NCI-H2029 (cell line): ENCODE data around the gene NEDD4L.

Source experiments
- DNase-seq: peaks from one replicate; lab custom pipeline; 2025; lab: John Stamatoyannopoulos, UW

NEDD4L gene

DNA sequence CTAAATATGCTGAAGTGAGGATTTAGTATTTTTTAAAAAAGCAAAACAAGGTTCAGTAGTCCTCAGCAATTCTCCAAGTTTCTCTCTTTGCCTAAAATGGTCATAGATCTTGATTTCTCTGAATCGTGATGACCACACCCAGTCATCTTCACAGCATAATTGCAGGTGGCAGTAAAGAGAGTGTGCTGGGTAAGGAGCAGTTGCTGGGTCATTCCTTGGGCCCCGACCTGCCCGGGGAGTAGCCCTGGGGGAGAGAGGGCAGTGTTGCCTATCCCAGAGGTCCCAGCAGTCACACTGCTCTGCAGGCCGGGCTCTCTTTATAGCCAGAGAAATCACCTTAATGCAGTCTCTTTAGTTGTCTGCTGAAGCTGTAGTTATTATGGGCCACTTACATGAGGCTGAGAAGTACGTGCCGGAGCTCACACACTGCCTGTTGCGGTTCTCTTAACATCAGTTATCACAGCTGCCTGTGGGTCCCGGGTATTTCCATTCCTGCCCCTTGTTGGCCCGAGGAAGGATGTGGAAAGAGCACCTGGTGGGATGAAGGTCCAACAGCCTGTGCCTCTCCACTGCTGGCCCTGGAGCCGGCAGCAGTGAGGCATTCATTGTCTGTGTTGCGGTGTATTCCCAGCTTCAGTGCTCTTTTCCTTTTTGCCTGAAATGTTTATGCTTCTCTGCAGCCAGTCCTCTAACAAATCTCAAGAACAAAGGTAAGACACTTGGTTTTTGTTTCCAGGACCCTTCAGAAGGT is 354.8 kb downstream of the NEDD4L start:
- DNase-seq, result no peak

DNA sequence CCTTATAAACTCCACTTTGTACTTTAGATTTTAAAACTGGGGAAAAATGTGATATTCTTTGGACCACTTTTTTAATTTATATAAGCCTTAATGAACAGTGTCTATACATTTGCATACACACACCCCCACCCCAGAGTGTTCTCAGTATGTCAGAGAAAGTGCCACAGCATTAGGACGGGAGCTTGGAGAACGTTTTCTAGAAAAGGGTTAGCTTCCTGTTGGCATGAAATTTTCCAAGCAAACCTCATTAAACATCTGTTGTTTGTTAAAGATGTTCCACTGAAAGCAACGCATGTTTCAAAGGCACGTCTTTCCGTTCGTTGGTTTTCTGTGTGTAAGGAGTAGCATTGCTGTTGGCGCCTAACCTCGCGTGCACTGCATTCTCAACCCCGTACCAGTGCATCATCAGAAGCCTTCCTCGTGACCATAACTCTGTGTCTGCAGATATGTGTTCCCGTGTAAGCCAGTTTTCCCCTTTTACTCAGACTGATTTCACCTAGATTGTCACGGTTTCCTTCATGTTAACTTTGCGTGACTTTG is 356.4 kb downstream of the NEDD4L start:
- no peak for DNase-seq

DNA sequence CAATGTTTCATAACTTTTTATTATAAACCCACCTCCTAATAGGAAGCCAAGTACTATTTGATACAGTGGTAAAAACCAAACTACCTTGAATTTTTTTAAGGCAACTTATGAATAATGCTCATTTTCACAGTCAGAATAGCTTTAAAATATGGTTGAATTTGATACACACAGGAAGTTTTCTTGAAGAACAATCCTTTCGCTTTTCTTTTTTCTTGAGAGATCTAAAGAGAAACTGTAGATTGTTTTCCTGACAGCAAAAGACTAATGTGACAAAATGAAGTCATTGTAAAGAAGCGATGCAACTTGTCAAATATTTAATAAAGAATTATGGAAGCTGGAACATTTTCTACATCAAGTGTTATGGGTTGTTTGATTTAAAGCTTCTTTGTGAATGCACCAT is 357.2 kb downstream of the NEDD4L start:
- no peak for DNase-seq

DNA sequence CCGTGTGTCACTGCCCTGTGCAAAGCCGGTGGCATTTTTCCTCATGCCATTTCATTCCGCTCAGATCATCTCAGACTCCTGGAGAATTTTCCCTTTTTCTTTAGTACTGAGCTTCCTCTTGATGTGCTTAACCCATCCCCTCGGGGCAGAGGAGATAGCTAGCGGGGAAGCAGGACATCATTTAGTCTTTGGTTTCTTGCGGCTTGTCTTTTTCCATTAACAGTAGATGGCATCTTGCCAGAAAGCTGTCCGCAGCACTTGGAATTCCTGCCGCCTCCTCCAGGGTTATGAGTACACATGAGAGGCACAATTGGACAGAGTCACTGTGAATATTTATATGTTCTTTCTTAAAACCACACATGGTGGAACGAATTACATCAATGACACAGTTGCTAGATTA is 358.2 kb downstream of the NEDD4L start:
- DNase-seq, result peak; percentile 20

DNA sequence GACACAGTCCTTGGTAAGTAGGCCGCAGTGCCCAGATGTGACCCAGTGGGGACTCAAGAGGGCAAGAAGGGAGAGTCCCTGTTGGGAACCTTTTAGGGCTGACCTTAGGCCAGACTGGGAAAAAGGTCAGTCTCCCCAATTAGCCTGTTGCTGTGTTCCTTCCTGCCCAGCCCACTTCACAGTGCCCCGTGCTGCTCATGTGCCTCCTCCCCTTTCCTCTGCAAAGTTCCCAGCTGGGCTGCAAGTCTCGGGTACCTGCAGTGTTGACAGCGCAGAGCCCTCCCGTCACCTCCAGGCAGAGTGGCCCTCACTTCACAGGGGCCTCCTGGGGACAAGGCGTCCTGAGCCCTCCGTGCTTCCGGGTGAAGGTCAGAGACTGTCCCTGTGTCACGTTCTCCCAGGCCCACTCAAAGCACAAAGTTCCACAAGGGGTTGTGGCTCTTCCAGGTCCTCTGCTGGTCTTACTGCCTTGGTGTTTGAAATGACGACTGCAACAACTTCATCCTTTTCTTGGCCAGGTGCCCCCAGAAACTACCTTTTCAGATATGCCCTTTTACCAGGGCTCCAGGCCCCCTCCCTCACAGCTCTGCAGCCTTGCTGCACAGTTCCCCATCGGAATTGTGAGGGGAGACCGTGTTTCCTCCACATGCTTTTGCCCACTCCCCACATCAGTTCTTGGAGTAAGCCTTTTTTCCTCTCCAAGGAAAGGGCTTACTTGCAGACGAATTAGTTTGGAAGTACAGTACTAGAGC is 359.1 kb downstream of the NEDD4L start:
- DNase-seq, result no peak

DNA sequence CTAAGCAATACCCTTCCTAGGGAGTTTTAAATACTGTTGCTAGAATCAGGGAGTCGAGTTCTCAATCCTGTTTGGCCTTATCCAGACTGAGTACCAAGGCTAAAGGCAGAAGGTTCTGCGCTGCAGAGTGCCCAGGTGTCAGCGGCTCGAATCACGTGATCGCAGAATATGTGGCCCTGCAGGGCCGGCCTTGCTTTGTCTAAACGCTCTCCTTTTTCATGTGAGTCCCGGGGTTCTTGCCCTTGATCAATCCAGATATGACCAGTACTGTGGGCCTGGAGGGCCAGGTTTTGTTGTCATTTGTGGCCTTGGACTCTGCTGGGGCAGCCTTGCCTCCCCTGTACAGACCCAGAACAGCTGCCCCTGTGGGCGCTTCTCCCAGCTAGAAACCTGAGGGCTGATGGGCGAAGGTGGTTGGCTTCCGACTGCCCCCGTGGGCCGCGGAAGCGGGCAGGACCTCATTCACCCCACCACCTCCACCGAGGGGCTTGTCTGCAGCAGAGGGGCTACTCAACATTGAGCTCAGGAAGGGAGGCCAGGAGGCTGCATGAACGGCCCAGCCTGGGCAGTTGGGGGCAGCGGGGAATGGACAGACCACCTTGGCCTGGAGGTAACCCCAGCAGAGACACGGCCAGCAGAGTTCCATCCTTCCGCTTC is 359.9 kb downstream of the NEDD4L start:
- no peak for DNase-seq

DNA sequence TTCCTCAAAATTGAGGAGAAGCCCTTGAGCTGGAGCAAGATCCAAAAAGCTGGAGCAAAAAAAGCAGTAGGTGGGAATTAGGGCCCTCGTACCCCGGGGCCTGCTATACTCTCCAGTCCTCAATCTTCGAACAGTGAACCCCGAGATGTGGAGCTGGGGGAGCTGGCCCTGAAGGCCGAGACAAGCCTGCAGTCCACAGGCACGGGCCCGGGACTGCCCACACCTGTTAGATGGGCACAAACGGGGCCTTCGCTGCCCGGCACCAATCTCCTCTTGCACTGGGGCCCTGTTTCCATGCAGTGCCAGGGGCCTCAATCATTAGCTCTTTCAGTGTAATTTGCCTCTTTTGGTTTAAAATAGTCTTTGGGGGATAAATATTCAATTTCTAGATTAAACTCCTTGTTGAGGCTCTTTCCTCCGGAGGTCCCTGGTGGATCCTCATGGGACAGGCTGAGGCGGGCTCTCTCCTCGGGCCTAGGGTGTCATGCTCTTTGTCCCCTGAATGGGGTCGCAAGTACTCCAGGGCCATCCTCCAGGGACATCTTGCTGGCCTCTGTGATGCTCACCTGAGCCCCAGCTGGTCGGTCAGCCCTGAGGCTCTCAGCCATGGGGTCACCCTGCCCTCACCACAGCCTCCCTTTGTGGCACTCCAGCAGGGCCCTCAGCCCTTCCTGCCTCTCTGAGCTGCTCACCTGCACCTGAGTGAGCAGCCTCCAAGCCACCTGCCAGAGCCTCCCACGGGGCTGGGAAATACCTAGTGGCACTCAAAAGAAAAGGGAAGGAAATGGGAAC is 361.3 kb downstream of the NEDD4L start:
- DNase-seq, result no peak

DNA sequence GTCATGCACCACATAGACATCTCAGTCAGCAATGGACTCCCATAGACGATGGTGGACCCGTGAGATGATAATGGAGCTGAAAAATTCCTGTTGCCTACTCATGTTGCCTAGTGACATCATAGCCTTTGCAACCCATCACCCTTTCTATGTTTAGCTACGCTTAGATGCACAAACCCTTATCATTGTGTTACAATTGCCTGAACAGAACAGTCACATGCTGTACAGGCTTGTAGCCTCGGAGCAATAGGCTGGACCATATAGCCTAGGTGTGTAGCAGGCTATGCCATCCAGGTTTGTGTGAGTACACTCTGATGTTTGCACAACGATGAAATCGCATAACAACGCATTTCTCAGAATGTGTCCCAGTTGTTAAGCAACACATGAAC is 363.2 kb downstream of the NEDD4L start:
- DNase-seq, result no peak

DNA sequence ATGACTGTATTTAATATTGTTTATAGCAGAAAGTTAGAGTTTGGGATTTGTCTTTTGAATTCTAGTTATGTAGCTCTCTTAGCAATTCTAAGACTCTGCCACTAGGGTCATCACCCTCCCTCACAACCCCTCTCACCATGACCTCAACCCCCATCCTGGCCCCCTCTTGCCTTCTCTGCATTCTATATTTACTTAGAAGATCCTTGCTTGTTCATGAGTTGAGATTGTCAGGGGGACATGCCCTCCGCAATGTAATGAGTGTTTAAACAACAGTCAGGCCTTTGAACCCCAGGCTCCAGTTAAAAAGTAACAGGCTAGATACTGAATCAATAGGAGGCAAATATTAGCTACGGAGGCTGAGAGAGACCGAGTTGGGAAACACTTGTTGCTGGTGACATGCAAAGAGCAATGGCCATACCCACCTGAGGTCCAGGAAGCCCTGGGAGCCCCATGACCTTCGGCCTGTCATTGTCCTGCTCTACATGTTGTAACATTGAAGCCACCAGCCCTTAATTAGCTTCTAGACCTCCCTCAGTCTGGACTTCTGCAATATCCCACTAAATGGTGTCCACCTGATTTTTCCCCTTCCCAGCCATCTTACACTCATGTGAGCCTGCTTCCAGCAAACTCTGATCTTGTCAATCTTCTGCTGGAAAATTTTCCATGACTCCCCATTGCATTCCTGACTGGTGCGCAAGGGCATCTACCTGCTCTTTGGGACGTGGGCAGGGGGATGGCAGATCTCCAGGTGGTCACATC is 363.8 kb downstream of the NEDD4L start:
- DNase-seq, result no peak

DNA sequence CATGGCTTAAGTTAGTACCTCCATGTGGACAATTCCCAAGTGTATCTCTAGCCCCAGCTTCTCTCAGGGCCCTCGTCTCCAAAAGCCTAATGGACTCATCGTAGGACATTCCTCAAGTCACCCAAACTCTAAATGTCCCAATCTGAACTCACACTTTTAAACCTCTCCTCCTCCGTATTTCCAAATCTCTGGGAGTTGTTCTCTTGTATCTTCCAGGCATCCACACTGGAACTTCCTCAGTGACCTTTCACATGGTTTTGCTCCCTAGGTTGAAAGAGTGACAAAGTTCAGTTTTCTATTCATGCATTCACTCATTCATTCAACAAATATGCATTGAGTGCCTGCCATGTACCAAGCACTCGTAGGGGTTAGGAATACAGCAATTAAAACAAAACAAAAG is 364.6 kb downstream of the NEDD4L start:
- DNase-seq, result no peak

DNA sequence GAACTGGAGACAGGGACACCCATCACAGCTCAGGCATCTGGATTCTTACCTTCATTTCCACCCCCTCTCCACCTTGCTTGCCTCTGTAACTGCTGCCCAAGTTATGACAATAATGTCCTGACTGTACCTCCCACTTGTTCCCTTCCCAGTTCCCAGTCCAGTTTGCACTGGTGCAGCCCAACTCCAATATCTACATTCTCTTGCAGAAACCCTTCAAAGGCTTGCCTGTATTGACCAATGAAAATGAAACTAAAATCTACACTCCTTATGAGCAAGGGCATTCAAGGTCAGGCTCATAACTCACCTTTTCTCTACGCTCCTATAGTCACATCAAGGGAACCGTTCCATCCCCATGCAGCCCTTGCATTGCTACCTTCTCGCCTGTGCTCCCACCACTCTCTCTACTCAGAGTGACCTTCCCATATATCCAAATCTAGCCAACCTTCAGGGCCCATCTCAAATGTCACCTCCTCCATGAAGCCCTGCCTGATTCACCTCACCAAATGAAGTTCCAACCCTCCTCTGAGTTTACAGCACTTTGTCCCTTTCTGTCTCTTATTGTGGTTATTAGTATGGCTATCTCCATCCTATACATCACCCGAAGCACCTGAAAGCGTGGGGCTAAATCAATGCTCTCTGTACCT is 365.9 kb downstream of the NEDD4L start:
- no peak for DNase-seq

DNA sequence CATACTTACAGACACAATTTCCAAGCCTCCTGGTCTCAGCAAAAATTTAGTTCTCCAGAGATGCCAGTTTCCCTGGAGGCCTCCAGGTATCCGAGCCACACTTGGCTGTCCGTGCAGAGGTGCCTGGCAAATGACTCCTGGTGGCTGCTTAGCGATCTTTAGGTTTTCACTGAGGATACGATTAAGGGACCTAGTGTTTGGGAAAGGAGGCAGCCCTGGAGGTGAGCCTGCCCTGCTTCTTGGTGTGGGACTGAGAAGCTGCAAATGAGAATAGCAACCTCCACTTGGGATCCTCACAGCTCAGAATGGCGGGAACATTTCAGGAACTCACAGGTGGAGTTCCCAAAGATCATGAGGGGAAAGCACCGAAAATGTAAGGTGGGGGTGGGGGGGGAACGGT is 367.3 kb downstream of the NEDD4L start:
- no peak for DNase-seq

DNA sequence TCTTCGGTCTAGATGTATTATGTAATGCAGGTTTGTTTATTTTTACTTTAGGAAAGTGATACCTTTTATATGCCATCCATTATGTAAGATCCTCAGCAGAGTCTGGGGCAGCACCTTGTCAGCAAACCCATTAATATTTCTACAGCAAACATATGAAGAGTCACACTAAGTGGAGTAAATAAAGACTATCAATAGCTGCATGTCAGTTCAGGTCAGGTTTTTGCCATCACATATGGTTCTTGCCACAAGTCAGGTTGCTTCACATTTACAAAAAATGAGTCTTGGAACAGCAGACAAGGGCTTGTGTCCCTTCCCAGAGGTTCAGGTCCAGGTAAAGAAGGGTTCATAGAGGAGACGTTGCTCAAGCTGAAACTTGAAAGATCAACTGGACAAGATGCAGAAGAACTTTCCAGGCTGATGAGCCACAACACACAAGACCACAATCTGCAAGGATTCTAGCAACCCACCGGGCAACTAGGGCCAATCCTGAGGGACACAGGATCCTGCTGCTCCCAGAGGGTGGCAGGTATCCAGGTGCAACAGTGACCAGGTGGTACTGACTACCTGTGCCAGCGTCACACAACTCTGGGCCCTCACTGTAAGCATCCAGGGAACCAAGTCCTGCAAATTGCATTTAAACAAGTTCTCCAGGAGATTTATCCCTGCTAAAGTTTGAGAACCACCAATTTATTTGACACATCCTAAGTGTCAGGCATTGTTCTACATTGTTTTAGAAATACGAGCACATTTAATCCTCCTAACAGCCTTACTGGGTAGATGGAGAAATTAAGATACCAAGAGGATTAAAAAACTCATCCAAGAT is 369.0 kb downstream of the NEDD4L start:
- DNase-seq, result no peak

DNA sequence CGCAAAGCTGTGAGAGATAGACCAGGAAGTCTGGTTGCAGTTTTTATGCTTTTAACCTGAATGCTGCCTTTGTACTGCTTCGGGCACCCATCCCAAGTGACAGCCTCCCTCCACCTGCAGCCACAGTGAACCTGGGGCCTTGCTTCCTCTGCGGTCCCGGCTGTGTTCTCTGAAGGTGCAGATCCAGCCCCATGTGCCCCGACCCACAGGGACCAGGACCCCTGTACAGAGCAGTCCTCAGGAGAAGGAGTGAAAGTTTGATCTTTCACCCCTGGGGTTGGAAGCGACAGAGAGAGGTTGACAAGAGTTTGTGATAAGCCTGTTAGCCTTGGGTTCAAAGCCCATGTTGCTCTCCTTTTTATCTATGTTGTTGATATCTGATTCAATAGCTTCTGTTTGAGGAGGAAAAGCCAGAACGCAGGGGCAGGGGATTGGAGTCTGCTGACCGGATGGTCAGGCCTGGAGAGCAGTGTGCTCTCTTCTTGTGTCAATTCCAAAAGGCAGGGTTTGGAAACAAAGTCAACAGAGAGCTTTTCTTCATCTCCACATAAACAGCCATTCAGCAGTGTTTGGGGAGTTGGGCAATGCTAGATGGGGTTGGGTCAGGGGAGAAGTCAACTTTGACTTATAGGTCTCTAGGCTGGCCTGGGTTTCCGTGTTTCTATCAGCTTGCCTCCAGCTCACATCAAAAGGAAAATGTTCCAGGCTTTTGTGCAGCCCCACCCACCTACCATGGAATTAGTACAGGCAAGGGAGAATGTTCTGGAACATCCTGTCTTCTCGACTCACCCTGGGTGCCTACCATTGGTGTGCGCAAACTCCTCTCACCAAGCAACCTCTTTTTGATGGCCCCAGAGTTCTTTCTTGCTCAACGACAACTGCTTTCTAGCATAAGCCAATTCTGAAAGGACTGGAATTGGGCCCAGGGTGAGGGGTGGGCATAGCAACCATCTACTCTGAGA is 369.9 kb downstream of the NEDD4L start:
- no peak for DNase-seq

DNA sequence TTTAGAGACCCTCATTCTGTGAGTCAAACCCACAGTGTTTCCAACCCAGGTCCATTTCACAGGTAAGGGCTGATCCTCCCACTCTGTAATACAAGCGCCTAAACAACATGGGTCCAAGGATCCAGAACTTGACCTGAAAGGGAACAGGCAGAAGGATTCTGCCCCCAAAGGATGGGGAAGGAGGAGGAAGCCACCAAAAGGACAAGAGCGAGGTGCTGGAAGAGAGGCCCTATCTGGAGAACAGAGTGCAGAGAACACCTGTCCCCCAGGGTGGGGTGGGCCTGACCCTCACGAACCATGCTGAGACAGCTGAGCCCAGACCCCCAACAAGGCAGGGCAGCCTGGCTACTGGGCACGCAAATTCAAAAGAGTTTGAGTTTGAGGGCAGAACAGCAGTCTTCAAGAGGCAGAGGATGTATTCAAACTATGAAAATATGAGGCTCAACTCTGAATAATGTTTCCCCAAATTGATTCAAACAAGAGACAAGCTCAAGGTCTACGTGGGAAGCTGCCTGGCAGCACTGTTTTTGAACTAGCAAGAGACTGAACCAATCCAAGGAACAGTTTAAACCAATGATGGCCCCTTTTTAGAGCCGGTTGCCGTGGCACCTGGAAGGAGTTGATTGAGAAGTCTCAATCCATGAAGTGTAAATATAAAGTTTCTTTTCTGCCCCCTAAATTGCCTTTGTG is 372.1 kb downstream of the NEDD4L start:
- DNase-seq, result no peak

DNA sequence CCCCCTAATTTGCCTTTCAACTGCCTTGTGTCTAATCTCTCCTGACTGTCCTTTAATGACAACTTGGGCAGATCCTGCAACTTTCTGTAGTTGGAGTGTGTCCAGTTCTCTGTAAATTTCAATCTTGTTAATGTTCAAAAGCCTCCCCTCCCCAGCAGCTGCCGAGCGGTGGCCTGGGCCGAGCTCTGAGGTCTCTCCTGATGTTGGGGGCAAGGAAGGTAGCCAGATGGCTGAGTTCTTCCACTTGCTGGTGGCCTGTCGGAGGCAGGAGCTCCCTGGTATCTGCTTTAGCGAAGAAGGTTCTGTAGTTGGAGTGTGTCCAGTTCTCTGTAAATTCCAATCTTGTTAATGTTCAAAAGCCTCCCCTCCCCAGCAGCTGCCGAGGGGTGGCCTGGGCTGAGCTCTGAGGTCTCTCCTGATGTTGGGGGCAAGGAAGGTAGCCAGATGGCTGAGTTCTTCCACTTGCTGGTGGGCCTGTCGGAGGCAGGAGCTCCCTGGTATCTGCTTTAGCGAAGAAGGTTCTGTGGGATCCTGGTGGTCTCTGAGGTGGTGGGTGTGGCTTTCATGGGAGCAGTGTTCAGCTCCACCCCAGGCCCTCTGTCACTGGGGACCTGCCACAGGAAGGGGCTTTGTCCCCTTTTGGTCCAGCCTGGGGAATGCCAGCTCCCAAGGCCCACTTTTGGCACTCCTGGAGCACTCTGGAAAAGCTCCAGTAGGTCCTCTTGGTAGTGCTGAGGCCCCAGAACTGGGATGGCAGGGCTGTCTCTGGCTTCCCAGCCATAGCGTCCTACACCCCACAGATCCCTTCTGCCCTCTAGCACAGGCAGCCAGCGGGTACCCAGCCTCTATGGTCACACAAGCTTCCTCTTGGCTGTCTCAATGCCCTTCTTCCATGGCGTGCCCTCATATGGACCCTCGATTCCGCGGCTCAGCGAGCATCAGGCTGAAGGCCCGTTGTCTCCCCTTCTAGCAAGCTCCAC is 373.0 kb downstream of the NEDD4L start:
- no peak for DNase-seq

DNA sequence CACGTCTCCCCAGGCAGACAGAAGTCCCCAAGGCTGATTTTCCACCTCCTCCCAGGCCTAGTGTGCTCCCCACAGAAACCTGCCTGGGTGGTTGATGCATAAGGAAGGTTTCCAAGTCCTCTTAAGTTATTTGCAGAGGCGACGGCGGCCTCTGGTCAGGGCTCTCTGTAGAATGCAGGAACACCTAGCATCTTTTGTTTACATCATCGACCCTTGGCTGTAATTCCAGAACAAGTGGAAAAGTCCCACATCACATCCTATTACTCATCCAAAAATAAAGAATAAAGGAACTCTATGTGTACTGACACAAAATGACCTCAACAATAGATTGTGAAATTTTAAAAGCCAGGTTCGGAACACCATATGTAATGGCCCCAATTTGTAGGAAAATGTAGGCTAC is 373.7 kb downstream of the NEDD4L start:
- DNase-seq, result no peak
